Ishikawa (cell line): ENCODE results near the gene GALR2.

Experiments used
- CEBPB ChIP-seq: IDR thresholded peaks from 2 replicates; pipeline ENCODE4 v1.6.1; 2012
- CREB1 ChIP-seq: IDR thresholded peaks from 2 replicates; pipeline ENCODE4 v1.6.1; 2012; ENCODE audit warnings: low read depth
- EGR1 ChIP-seq: IDR thresholded peaks from 2 replicates; pipeline ENCODE4 v1.6.1; 2012
- EP300 ChIP-seq: IDR thresholded peaks from 2 replicates; pipeline ENCODE4 v1.6.1; 2012; ENCODE audit warnings: borderline replicate concordance
- FOXM1 ChIP-seq: IDR thresholded peaks from 2 replicates; pipeline ENCODE4 v1.6.1; 2012; ENCODE audit warnings: low read depth, borderline replicate concordance
- NFIC ChIP-seq: IDR thresholded peaks from 2 replicates; pipeline ENCODE4 v1.6.1; 2012
- RAD21 ChIP-seq: IDR thresholded peaks from 2 replicates; pipeline ENCODE4 v1.6.1; 2012; ENCODE audit warnings: low read depth
- TAF1 ChIP-seq: IDR thresholded peaks from 2 replicates; pipeline ENCODE4 v1.6.1; 2012; ENCODE audit warnings: low read depth, mild to moderate bottlenecking
- TCF12 ChIP-seq: IDR thresholded peaks from 2 replicates; pipeline ENCODE4 v1.6.1; 2012; ENCODE audit warnings: low read depth
- TEAD4 ChIP-seq: IDR thresholded peaks from 2 replicates; pipeline ENCODE4 v1.6.1; 2012
- YY1 ChIP-seq: IDR thresholded peaks from 2 replicates; pipeline ENCODE4 v1.6.1; 2012; ENCODE audit warnings: low read depth
- ZBTB7A ChIP-seq: IDR thresholded peaks from 2 replicates; pipeline ENCODE4 v1.6.1; 2012; ENCODE audit warnings: low read depth
- TF ChIP-seq, protein P1 (sequence below): IDR thresholded peaks from 2 replicates; pipeline ENCODE4 v1.6.1; 2012
- TF ChIP-seq, protein P2 (sequence below): IDR thresholded peaks from 2 replicates; pipeline ENCODE4 v1.6.1; 2012
- TF ChIP-seq, protein P3 (sequence below): IDR thresholded peaks from 2 replicates; pipeline ENCODE4 v1.6.1; 2012; ENCODE audit warnings: low read depth, mild to moderate bottlenecking

Gene GALR2

DNA sequence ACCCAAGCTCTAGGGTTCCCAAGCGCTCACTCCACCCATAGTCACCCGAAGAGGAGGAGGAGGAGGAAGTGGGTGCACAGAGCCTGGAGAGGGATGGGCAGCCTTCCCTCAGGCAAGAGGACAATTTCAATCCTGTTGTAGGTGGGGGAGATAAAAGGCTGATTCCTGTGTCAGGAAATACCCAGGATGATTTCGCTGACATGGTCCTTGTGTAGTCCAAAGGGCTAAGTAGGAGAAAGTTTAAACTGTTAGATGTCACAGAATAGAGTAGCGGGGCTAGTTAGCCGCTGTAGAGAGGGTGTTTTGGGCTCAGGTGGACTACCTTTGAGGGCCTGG is 30.3 kb downstream of the GALR2 start:
- TF ChIP-seq, protein P1, sequence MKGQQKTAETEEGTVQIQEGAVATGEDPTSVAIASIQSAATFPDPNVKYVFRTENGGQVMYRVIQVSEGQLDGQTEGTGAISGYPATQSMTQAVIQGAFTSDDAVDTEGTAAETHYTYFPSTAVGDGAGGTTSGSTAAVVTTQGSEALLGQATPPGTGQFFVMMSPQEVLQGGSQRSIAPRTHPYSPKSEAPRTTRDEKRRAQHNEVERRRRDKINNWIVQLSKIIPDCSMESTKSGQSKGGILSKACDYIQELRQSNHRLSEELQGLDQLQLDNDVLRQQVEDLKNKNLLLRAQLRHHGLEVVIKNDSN = no peak
- TF ChIP-seq EGR1 (no peak), EP300 (no peak), TAF1 (no peak), TCF12 (no peak), CEBPB (no peak), NFIC (no peak), ZBTB7A (no peak), RAD21 (no peak), YY1 (no peak), FOXM1 (no peak), TEAD4 (no peak), CREB1 (no peak)
- TF ChIP-seq, protein P2, sequence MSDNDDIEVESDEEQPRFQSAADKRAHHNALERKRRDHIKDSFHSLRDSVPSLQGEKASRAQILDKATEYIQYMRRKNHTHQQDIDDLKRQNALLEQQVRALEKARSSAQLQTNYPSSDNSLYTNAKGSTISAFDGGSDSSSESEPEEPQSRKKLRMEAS = no peak
- TF ChIP-seq, protein P3, sequence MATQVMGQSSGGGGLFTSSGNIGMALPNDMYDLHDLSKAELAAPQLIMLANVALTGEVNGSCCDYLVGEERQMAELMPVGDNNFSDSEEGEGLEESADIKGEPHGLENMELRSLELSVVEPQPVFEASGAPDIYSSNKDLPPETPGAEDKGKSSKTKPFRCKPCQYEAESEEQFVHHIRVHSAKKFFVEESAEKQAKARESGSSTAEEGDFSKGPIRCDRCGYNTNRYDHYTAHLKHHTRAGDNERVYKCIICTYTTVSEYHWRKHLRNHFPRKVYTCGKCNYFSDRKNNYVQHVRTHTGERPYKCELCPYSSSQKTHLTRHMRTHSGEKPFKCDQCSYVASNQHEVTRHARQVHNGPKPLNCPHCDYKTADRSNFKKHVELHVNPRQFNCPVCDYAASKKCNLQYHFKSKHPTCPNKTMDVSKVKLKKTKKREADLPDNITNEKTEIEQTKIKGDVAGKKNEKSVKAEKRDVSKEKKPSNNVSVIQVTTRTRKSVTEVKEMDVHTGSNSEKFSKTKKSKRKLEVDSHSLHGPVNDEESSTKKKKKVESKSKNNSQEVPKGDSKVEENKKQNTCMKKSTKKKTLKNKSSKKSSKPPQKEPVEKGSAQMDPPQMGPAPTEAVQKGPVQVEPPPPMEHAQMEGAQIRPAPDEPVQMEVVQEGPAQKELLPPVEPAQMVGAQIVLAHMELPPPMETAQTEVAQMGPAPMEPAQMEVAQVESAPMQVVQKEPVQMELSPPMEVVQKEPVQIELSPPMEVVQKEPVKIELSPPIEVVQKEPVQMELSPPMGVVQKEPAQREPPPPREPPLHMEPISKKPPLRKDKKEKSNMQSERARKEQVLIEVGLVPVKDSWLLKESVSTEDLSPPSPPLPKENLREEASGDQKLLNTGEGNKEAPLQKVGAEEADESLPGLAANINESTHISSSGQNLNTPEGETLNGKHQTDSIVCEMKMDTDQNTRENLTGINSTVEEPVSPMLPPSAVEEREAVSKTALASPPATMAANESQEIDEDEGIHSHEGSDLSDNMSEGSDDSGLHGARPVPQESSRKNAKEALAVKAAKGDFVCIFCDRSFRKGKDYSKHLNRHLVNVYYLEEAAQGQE = no peak

DNA sequence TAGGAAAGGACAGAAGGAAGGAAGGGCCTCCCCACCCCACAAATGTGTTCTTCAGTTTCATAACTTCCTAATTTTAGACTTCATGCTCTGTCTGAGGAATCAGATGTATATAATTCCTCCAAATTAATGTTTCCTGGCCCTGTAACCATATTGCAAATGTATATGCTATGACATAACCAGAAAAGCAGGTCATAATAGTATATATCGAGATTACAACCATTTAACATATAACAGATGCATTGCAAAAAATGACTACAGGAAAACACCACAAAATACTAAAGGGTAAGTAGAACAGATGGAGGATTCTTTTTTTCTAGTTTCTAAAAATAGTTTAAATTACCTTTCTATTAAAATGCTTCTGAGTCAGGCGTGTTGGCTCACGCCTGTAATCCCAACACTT is 32.1 kb downstream of the GALR2 start:
- TF ChIP-seq YY1 (no peak), EGR1 (no peak), CREB1 (no peak), TCF12 (no peak), RAD21 (no peak), EP300 (no peak), TAF1 (no peak), FOXM1 (no peak), CEBPB (no peak), TEAD4 (no peak), ZBTB7A (no peak)
- TF ChIP-seq, protein P1 = no peak
- TF ChIP-seq, protein P2 = no peak
- TF ChIP-seq, protein P3 = no peak

DNA sequence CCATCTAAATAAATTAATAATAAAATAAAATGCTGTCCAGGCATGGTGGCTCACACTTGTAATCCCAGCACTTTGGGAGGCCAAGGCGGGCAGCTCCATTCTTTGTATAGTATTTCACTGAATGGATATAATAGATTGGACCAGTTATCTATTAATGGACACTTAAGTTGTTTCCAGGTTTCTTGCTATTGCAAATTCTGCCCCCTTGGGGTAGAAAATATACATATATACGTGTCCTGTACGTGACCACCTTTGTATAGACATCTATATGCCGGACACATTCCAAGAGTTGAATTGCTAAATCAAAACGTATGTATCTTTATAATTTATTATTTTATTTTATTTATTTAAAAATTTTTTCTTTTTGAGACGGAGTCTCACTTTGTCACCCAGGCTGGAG is 32.9 kb downstream of the GALR2 start:
- TF ChIP-seq RAD21 (0 out of 2 replicates have a peak, but pooled peaks have one; percentile 8), CREB1 (no peak)

DNA sequence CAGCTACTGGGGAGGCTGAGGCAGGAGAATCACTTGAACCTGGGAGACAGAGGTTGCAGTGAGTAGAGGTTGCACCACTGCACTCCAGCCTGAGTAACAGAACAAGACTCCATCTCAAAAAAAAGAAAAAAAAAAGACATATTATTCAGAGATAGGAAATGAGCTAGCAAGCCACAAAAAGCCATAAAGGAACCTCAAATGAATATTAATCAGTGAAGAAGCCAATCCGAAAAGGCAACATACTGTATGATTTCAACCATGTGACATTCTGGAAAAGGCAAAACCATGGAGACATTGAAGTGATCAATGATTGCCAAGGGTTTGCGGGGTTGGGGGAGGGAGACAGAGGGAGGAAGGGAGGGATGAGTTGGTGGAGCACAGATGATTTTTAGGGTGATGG is 37.4 kb downstream of the GALR2 start:
- TF ChIP-seq RAD21 (no peak), NFIC (no peak), EP300 (no peak), TEAD4 (no peak), FOXM1 (no peak), ZBTB7A (no peak), TCF12 (no peak), EGR1 (no peak), CEBPB (no peak), TAF1 (no peak), YY1 (no peak)
- TF ChIP-seq, protein P1 = no peak
- TF ChIP-seq, protein P3 = no peak
- TF ChIP-seq, protein P2 = no peak
